Liver (tissue), 9 donors: ENCODE data around the gene RPL29. TPM values are rescaled to one million over a fixed set of nuclear protein-coding genes. Genes with fewer than 3 reads are reported as not detected.

ENCODE experiments used
- DNase-seq: peaks from one replicate; pipeline ENCODE4 v3.0.0-alpha.2; 2017; ENCODE audit warnings: low spot score
- H3K27ac ChIP-seq, 2 donors: one replicate each; pipeline ENCODE4 v1.7.0; 2013; ENCODE audit warnings: inconsistent platforms in 2 of 2, low read length in 2 of 2, control low read depth in 1 of 2, low read depth in 1 of 2, mild to moderate bottlenecking in 1 of 2
- H3K27me3 ChIP-seq, 4 donors: one replicate each; pipeline versions ENCODE4 v1.6.1 to v1.7.0; 2013; ENCODE audit warnings: low read length in 3 of 4, inconsistent platforms in 1 of 4, mild to moderate bottlenecking in 1 of 4, moderate library complexity in 1 of 4; ENCODE audit not compliant: control insufficient read depth in 4 of 4, insufficient read depth in 4 of 4
- H3K36me3 ChIP-seq, 4 donors: one replicate each; pipeline versions ENCODE4 v1.6.1 to v1.7.0; 2013; ENCODE audit warnings: low read length in 3 of 4, mild to moderate bottlenecking in 3 of 4, low read depth in 1 of 4, moderate library complexity in 1 of 4; ENCODE audit not compliant: control insufficient read depth in 4 of 4, insufficient read depth in 3 of 4
- H3K4me1 ChIP-seq, 4 donors: one replicate each; pipeline versions ENCODE4 v1.6.1 to v1.7.0; 2013; ENCODE audit warnings: low read length in 3 of 4, mild to moderate bottlenecking in 3 of 4, moderate library complexity in 1 of 4; ENCODE audit not compliant: control insufficient read depth in 4 of 4, insufficient read depth in 4 of 4
- H3K4me3 ChIP-seq, 3 donors: one replicate each; pipeline versions ENCODE4 v1.6.1 to v1.7.0; 2013; ENCODE audit warnings: low read length in 3 of 3, control low read depth in 1 of 3, low read depth in 1 of 3, mild to moderate bottlenecking in 1 of 3
- H3K9ac ChIP-seq, 2 donors: one replicate each; pipeline ENCODE4 v1.7.0; 2013; ENCODE audit warnings: low read length in 2 of 2, mild to moderate bottlenecking in 2 of 2, moderate library complexity in 2 of 2, control low read depth in 1 of 2, low read depth in 1 of 2
- H3K9me3 ChIP-seq, 4 donors: one replicate each; pipeline versions ENCODE4 v1.6.1 to v1.7.0; 2013; ENCODE audit warnings: low read length in 3 of 4; ENCODE audit not compliant: control insufficient read depth in 4 of 4
- CTCF ChIP-seq: fragments of 150-350 bp; IDR thresholded peaks from 2 replicates; pipeline ENCODE4 v1.5.1; 2017; ENCODE audit warnings: improper control_type of control experiment, low read depth, low read length; ENCODE audit not compliant: missing input control
- EGR1 ChIP-seq, 2 donors: IDR thresholded peaks; 2 replicates each; pipeline ENCODE4 v1.6.1; 2016 to 2018; ENCODE audit warnings: antibody characterized with exemption in 2 of 2, low read depth in 2 of 2
- FOXA1 ChIP-seq: IDR thresholded peaks from 2 replicates; pipeline ENCODE4 v1.6.1; 2016; ENCODE audit warnings: antibody characterized with exemption
- FOXA2 ChIP-seq: IDR thresholded peaks from 2 replicates; pipeline ENCODE4 v1.6.1; 2016; ENCODE audit warnings: antibody characterized with exemption
- GABPA ChIP-seq, 2 donors: IDR thresholded peaks in 1 of 2; conservative IDR thresholded peaks in 1 of 2; 2 replicates each; pipeline ENCODE4 v1.6.1; 2016; ENCODE audit warnings: antibody characterized with exemption in 2 of 2, mild to moderate bottlenecking in 1 of 2, moderate library complexity in 1 of 2
- HNF4A ChIP-seq, 2 donors: conservative IDR thresholded peaks; 2 replicates each; pipeline ENCODE4 v1.6.1; 2016; ENCODE audit warnings: antibody characterized with exemption in 2 of 2, mild to moderate bottlenecking in 2 of 2
- HNF4G ChIP-seq: IDR thresholded peaks from 2 replicates; pipeline ENCODE4 v1.6.1; 2016; ENCODE audit warnings: antibody characterized with exemption
- JUND ChIP-seq, 2 donors: IDR thresholded peaks; 2 replicates each; pipeline ENCODE4 v1.6.1; 2016; ENCODE audit warnings: antibody characterized with exemption in 2 of 2
- MAX ChIP-seq: IDR thresholded peaks from 2 replicates; pipeline ENCODE4 v1.6.1; 2016; ENCODE audit warnings: antibody characterized with exemption
- NR2F2 ChIP-seq: IDR thresholded peaks from 2 replicates; pipeline ENCODE4 v1.6.1; 2016; ENCODE audit warnings: antibody characterized with exemption
- RAD21 ChIP-seq, 2 donors: IDR thresholded peaks; 2 replicates each; pipeline ENCODE4 v1.6.1; 2016; ENCODE audit warnings: antibody characterized with exemption in 2 of 2, mild to moderate bottlenecking in 2 of 2
- REST ChIP-seq: IDR thresholded peaks from 2 replicates; pipeline ENCODE4 v1.6.1; 2016; ENCODE audit warnings: antibody characterized with exemption, mild to moderate bottlenecking
- RXRA ChIP-seq, 2 donors: IDR thresholded peaks; 2 replicates each; pipeline ENCODE4 v1.6.1; 2017 to 2018; ENCODE audit warnings: antibody characterized with exemption in 2 of 2, mild to moderate bottlenecking in 1 of 2
- SP1 ChIP-seq: IDR thresholded peaks from 2 replicates; pipeline ENCODE4 v1.6.1; 2018; ENCODE audit warnings: antibody characterized with exemption, mild to moderate bottlenecking
- TAF1 ChIP-seq: conservative IDR thresholded peaks from 2 replicates; pipeline ENCODE4 v1.6.1; 2016; ENCODE audit warnings: antibody characterized with exemption, mild to moderate bottlenecking
- YY1 ChIP-seq: IDR thresholded peaks from 2 replicates; pipeline ENCODE4 v1.6.1; 2016; ENCODE audit warnings: antibody characterized with exemption, mild to moderate bottlenecking
- ZBTB33 ChIP-seq: IDR thresholded peaks from 2 replicates; pipeline ENCODE4 v1.6.1; 2016; ENCODE audit warnings: antibody characterized with exemption
- WGBS: extraction: QIAGEN DNeasy Blood & Tissue Kit; methylation state at CpG from one replicate; pipeline ENCODE4 v1.1.7; 2013; 5-methylcytosine and 5-hydroxymethylcytosine counted together
- polyA plus RNA-seq, 2 donors: library from polyadenylated mRNA; stranded (reverse) in 1 of 2; unstranded in 1 of 2; fragments of 200-250 nt in 1 of 2; fragments of >200 nt in 1 of 2; fragmentation: Nextera tagmentation in 1 of 2; extraction: Ambion mirVana in 1 of 2; gene quantifications; one replicate each; pipeline versions ENCODE4 v1.2.1 to v1.2.3, GENCODE V29; 2013 to 2015
- total RNA-seq, 2 donors: library from RNA; depleted of rRNA; stranded (reverse); fragments of >200 nt; gene quantifications; one replicate each; pipeline ENCODE4 v1.2.3, GENCODE V29; 2014
- donor health status: healthy.
- donor health status: healthy.
- donor health status: healthy.
- donor health status: healthy.
- donor health status: healthy.

The RPL29 gene
- total and polyA plus RNA-seq, 4 donors, result 292 to 789 (median 388) TPM

- Histone ChIP-seq H3K36me3 (no peaks in the 10 kb centered on the region), H3K9ac (peak overlapping the region; percentile 92 to 95), H3K27ac (peak overlapping the region; percentile 94 to 97), H3K4me1 (peaks cover 13 to 54% (median 44%) of the 10 kb centered on the region in 4 donors), H3K4me3 (peak overlapping the region; percentile 60 to 79 (median 64)), H3K27me3 (no peaks in the 10 kb centered on the region), H3K9me3 (no peaks in the 10 kb centered on the region)
- 7% methylated on average over 30 of the region's 30 CpGs for WGBS
- TF ChIP-seq RXRA (IDR thresholded peaks at IDR 0.05) (peak in 1 of 2 donors; percentile 4), HNF4A (conservative IDR thresholded peaks at IDR 0.05) (peak in 1 of 2 donors; percentile 10), JUND (IDR thresholded peaks at IDR 0.05) (no peak), TAF1 (no peak), FOXA2 (no peak), GABPA (IDR thresholded peaks at IDR 0.05 in 1 of 2, conservative IDR thresholded peaks at IDR 0.05 in 1 of 2) (no peak), YY1 (no peak), SP1 (peak; percentile 46), MAX (peak; percentile 23), RAD21 (IDR thresholded peaks at IDR 0.05) (no peak), FOXA1 (no peak), EGR1 (IDR thresholded peaks at IDR 0.05; ENCODE audit: low read depth in 2 of 2) (no peak), REST (peak; percentile 10)
- DNase-seq, result peak; percentile 54
Observed at GRCh38 chr3:51974277-51974962, 21.3 kb downstream of the RPL29 start.

GRCh38 chr3:51971350-51971749, 24.3 kb downstream of the RPL29 start:
- Histone ChIP-seq H3K4me3 (no peak overlapping the region), H3K36me3 (no peaks in the 10 kb centered on the region), H3K27ac (peak overlapping the region; percentile 29 to 30), H3K9me3 (no peaks in the 10 kb centered on the region), H3K27me3 (no peaks in the 10 kb centered on the region), H3K4me1 (peaks cover 18 to 68% (median 59%) of the 10 kb centered on the region in 4 donors), H3K9ac (no peak overlapping the region)
- no peak for TF ChIP-seq REST
- TF ChIP-seq YY1, result no peak
- TF ChIP-seq NR2F2, result no peak
- no peak for TF ChIP-seq SP1
- TF ChIP-seq EGR1 (IDR thresholded peaks at IDR 0.05; ENCODE audit: low read depth in 2 of 2), result no peak
- TF ChIP-seq CTCF, result no peak
- no peak for TF ChIP-seq TAF1
- no peak for TF ChIP-seq HNF4A (conservative IDR thresholded peaks at IDR 0.05)
- no peak for TF ChIP-seq ZBTB33
- no peak for TF ChIP-seq HNF4G
- TF ChIP-seq JUND (IDR thresholded peaks at IDR 0.05), result no peak
- 84% methylated on average over 11 of the region's 11 CpGs for WGBS
- no peak for DNase-seq
